ENCODE results near the gene SNAP29.

DNA sequence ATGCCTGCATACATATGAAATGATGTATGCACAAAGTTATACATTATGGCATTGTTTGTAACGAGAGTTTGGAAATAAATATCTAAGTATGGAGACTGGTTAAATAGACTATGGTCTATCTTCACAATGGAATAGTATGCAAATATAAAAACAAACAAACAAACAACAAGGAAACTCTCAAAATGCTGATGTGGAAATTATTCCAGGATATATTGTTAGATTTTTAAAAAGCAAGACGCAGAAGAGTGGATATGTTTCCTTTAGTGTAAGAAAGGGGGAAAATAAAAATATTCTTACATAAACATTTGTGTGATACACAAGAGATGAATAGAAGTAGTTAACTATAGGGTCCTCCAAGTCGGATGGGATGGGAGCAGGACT is 47.6 kb downstream of the SNAP29 start:
- TF ChIP-seq, protein P1, sequence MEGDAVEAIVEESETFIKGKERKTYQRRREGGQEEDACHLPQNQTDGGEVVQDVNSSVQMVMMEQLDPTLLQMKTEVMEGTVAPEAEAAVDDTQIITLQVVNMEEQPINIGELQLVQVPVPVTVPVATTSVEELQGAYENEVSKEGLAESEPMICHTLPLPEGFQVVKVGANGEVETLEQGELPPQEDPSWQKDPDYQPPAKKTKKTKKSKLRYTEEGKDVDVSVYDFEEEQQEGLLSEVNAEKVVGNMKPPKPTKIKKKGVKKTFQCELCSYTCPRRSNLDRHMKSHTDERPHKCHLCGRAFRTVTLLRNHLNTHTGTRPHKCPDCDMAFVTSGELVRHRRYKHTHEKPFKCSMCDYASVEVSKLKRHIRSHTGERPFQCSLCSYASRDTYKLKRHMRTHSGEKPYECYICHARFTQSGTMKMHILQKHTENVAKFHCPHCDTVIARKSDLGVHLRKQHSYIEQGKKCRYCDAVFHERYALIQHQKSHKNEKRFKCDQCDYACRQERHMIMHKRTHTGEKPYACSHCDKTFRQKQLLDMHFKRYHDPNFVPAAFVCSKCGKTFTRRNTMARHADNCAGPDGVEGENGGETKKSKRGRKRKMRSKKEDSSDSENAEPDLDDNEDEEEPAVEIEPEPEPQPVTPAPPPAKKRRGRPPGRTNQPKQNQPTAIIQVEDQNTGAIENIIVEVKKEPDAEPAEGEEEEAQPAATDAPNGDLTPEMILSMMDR (IDR thresholded peaks at IDR 0.05; ENCODE audit: insufficient read depth, low read length): no peak
- TF ChIP-seq POLR2AphosphoS5 (IDR thresholded peaks at IDR 0.05; ENCODE audit: low read depth) (no peak), SPI1 (IDR thresholded peaks at IDR 0.05; ENCODE audit: borderline replicate concordance, low read depth) (no peak), GABPA (IDR thresholded peaks at IDR 0.05; ENCODE audit: low read depth) (no peak)
- TF ChIP-seq, protein P2, sequence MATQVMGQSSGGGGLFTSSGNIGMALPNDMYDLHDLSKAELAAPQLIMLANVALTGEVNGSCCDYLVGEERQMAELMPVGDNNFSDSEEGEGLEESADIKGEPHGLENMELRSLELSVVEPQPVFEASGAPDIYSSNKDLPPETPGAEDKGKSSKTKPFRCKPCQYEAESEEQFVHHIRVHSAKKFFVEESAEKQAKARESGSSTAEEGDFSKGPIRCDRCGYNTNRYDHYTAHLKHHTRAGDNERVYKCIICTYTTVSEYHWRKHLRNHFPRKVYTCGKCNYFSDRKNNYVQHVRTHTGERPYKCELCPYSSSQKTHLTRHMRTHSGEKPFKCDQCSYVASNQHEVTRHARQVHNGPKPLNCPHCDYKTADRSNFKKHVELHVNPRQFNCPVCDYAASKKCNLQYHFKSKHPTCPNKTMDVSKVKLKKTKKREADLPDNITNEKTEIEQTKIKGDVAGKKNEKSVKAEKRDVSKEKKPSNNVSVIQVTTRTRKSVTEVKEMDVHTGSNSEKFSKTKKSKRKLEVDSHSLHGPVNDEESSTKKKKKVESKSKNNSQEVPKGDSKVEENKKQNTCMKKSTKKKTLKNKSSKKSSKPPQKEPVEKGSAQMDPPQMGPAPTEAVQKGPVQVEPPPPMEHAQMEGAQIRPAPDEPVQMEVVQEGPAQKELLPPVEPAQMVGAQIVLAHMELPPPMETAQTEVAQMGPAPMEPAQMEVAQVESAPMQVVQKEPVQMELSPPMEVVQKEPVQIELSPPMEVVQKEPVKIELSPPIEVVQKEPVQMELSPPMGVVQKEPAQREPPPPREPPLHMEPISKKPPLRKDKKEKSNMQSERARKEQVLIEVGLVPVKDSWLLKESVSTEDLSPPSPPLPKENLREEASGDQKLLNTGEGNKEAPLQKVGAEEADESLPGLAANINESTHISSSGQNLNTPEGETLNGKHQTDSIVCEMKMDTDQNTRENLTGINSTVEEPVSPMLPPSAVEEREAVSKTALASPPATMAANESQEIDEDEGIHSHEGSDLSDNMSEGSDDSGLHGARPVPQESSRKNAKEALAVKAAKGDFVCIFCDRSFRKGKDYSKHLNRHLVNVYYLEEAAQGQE (IDR thresholded peaks at IDR 0.05; ENCODE audit: insufficient replicate concordance, low read depth): no peak

All from HL-60 (cell line).